ENCODE results near the gene RNF208. TPM values are rescaled to one million over a fixed set of nuclear protein-coding genes. Genes with fewer than 3 reads are reported as not detected.

RNF208 gene
- total and polyA plus RNA-seq, 2 donors (not counting 3 experiments of a cell fraction or from before 2014, with no cell fraction given) = 1.3 to 4.8 TPM

DNA sequence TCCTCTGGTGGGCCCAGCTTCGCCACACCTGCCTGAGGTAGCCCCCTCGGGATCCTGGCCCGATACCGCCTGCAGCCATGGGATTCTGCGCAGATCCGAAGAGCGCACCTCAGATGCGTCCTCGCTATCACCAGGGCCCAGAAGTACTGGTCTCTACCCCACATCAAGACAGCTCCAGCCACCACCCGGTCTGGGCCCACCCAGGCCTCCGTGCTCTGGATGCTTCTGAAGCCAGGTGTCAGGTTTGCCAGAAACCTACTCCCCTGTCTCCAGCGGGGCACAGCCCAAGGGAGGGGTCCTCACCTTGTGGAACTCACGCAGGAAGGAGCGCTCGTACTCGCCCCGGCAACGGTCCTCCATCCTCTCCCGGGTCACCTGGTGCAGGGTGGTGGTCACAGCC is 36.1 kb downstream of the RNF208 start:
- H4K20me1 ChIP-seq (replicated peaks; ENCODE audit: control insufficient read depth, extremely low read depth, insufficient read depth, low read length) = no peaks in the 10 kb centered on the region
- dilution Hi-C loops (cut with MboI; ENCODE audit: extremely low pct_ligation_motif_present, low sequenced_read_pairs) = no loop called here
- intact Hi-C loops (cut with micrococcal nuclease) = no loop called here
- H3K4me2 ChIP-seq (ENCODE audit: insufficient read depth, low read length) = no peak overlapping the region
- peaks cover 0 to 43% of the 10 kb centered on the region in 2 experiments for H3K36me3 ChIP-seq (ENCODE audit: control insufficient read depth in 2 of 2, extremely low read depth in 1 of 2, insufficient read depth in 2 of 2, low read length in 2 of 2)
- CTCF ChIA-PET = no interaction called here
- peaks cover 33% of the 10 kb centered on the region for H3K79me2 ChIP-seq (ENCODE audit: control insufficient read depth, insufficient read depth, low read length)
- no peak overlapping the region for H3K9ac ChIP-seq (replicated peaks; ENCODE audit: extremely low read depth, insufficient read depth, low read length)
- no peak overlapping the region for H3K27ac ChIP-seq (ENCODE audit: insufficient read depth, low read depth, low read length)
- H2AFZ ChIP-seq (ENCODE audit: low read depth, low read length) = no peak overlapping the region
- no peaks in the 10 kb centered on the region for H3K9me1 ChIP-seq (replicated peaks; ENCODE audit: control insufficient read depth, extremely low read depth, insufficient read depth, low read length)
- no TSS peak for BruUV-seq (replicated peaks)
- DNase-seq (ENCODE audit: low read depth, low spot score) = no peak
- peaks cover 17% of the 10 kb centered on the region for H3K4me1 ChIP-seq (ENCODE audit: control insufficient read depth, extremely low read depth, insufficient read depth, low read length)
- no peak overlapping the region for H3K4me3 ChIP-seq (replicated peaks in 1 of 3; ENCODE audit: insufficient read depth in 1 of 3, low read depth in 1 of 3, low read length in 3 of 3)
- no peak for TF ChIP-seq EZH2 (IDR thresholded peaks at IDR 0.05; ENCODE audit: borderline replicate concordance, low read depth, low read length, severe bottlenecking)
- TF ChIP-seq FOS (IDR thresholded peaks at IDR 0.05; ENCODE audit: borderline replicate concordance, insufficient read depth, low read length) = no peak
- no peak for TF ChIP-seq POLR2AphosphoS5 (IDR thresholded peaks at IDR 0.05; ENCODE audit: insufficient read depth, low read depth, low read length)
- no peak for TF ChIP-seq JUN (IDR thresholded peaks at IDR 0.05; ENCODE audit: borderline replicate concordance, insufficient read depth, insufficient read length, low read depth)
- TF ChIP-seq, protein P1, sequence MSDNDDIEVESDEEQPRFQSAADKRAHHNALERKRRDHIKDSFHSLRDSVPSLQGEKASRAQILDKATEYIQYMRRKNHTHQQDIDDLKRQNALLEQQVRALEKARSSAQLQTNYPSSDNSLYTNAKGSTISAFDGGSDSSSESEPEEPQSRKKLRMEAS (IDR thresholded peaks at IDR 0.05; ENCODE audit: insufficient read depth, insufficient read length) = no peak
- no peak for TF ChIP-seq MYC (IDR thresholded peaks at IDR 0.05; ENCODE audit: low read depth, low read length)
- TF ChIP-seq GATA2 (IDR thresholded peaks at IDR 0.05; ENCODE audit: insufficient read depth, insufficient read length, low read depth, low read length) = no peak
- TF ChIP-seq, protein P2, sequence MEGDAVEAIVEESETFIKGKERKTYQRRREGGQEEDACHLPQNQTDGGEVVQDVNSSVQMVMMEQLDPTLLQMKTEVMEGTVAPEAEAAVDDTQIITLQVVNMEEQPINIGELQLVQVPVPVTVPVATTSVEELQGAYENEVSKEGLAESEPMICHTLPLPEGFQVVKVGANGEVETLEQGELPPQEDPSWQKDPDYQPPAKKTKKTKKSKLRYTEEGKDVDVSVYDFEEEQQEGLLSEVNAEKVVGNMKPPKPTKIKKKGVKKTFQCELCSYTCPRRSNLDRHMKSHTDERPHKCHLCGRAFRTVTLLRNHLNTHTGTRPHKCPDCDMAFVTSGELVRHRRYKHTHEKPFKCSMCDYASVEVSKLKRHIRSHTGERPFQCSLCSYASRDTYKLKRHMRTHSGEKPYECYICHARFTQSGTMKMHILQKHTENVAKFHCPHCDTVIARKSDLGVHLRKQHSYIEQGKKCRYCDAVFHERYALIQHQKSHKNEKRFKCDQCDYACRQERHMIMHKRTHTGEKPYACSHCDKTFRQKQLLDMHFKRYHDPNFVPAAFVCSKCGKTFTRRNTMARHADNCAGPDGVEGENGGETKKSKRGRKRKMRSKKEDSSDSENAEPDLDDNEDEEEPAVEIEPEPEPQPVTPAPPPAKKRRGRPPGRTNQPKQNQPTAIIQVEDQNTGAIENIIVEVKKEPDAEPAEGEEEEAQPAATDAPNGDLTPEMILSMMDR (IDR thresholded peaks at IDR 0.05; ENCODE audit: extremely low read depth in 1 of 2, insufficient read depth in 1 of 2, low read depth in 1 of 2, low read length in 2 of 2) = no peak
- no peak for TF ChIP-seq POLR2A (IDR thresholded peaks at IDR 0.05; ENCODE audit: low read depth, low read length)
- H3K9me3 ChIP-seq (replicated peaks; ENCODE audit: control insufficient read depth, insufficient read depth, low read length) = no peaks in the 10 kb centered on the region
- POLR2A ChIA-PET = no interaction called here
- no peak for FAIRE-seq
- no peaks in the 10 kb centered on the region for H3K27me3 ChIP-seq (ENCODE audit: control insufficient read depth in 2 of 2, insufficient read depth in 2 of 2, low read length in 2 of 2)

Data from endothelial cell of umbilical vein (primary cell).